Measurements from ENCODE around the gene KIF1C. TPM values are rescaled to one million over a fixed set of nuclear protein-coding genes. Genes with fewer than 3 reads are reported as not detected.

KIF1C gene
- total RNA-seq, 4 donors from 2014 or later = 87.6 to 140 (median 100) TPM

DNA sequence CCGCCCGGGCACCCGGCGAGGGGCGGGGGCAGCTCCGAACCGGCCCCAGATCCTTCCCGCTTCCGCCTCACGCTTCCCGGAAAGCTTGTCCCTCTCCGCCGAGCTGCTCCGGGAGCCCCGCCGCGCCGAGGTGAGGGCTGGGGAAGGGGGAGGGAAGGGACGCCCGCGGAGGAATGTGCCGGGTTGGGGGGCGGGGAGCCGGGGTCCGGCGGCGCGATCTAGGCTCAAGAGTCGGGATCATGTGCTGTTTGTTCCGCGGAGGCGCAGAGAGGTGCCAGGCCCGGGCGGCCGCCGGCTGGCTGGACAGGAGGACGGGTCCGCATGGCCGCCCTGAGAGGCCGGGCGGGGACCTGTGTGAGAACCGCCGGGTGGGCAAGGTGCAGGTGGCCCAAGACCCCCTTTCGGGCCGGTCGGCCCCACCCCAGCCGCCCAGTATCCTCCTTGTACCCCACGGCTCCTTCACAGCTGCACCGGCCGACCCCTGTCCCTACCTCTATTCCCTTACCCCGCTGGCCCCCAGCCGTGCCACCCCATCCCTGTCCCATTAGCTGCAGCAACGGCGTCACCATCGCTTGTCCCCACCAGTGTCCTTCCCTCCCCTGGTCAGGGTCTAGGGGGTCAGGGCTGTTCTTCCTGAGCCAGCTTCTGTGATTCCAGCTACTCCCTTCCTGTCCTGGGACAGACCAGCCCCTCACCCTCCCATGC is 429 bp downstream of the KIF1C start:
- WGBS, 2 donors = 1% methylated on average over 34 to 39 of the region's 55 CpGs
- TF ChIP-seq POLR2A (IDR thresholded peaks at IDR 0.05) = no peak
- TF ChIP-seq, protein P1, sequence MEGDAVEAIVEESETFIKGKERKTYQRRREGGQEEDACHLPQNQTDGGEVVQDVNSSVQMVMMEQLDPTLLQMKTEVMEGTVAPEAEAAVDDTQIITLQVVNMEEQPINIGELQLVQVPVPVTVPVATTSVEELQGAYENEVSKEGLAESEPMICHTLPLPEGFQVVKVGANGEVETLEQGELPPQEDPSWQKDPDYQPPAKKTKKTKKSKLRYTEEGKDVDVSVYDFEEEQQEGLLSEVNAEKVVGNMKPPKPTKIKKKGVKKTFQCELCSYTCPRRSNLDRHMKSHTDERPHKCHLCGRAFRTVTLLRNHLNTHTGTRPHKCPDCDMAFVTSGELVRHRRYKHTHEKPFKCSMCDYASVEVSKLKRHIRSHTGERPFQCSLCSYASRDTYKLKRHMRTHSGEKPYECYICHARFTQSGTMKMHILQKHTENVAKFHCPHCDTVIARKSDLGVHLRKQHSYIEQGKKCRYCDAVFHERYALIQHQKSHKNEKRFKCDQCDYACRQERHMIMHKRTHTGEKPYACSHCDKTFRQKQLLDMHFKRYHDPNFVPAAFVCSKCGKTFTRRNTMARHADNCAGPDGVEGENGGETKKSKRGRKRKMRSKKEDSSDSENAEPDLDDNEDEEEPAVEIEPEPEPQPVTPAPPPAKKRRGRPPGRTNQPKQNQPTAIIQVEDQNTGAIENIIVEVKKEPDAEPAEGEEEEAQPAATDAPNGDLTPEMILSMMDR (IDR thresholded peaks at IDR 0.05) = no peak
- peak overlapping the region; percentile 87 for H3K4me3 ChIP-seq (ENCODE audit: low read depth, poor library complexity, severe bottlenecking)
- DNase-seq (ENCODE audit: low spot score in 2 of 2) = peak in 1 of 2 donors; percentile 92
- intact Hi-C loops (cut with DNase I; ENCODE audit: low total_unique reads) = loop anchor here (5.0 kb wide), 1 partner anchor 91 kb away; no protein-coding TSS in a partner anchor

DNA sequence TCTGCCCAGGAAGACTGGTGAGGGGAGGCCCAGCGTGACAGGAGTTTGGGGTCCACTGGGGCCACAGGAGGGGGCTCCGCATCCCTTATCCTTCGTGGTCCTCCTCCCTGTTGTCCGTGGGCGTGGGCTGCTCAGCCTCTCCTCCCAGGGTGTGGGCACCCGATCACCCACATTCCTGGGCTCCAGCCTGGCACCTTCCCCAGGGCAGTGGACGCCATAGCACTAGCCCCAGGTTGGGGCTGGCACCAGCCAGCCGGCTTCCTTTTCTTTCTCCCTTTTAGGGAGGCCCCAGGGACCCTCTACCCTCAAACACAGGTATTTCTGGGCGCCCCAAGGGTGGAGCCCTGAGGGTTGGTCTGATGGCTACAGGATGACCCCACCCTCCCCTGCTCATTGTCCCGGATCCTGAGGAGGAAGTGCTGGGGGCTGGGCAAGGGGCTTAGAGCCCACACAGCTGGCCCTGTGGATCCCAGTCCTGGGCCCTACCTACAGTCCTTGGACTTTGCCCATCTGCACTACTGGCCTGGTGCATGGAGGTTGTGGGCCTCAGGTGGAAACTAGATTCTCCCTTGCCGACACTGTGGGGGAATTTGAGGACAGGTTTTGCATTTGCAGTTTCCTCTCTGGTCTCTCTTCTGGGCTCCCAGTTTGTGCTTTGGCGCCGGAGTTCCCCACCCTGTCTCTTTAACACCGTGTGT is 1.1 kb downstream of the KIF1C start:
- peak overlapping the region; percentile 87 for H3K4me3 ChIP-seq (ENCODE audit: low read depth, poor library complexity, severe bottlenecking)
- DNase-seq (ENCODE audit: low spot score in 2 of 2) = peak; percentile 22 to 87
- TF ChIP-seq POLR2A (IDR thresholded peaks at IDR 0.05) = no peak
- TF ChIP-seq, protein P1 (IDR thresholded peaks at IDR 0.05) = no peak
- 11 to 13% methylated on average over 14 of the region's 14 CpGs for WGBS, 2 donors
- intact Hi-C loops (cut with DNase I; ENCODE audit: low total_unique reads) = loop anchor here (5.0 kb wide), 1 partner anchor 92 kb away; no protein-coding TSS in a partner anchor

DNA sequence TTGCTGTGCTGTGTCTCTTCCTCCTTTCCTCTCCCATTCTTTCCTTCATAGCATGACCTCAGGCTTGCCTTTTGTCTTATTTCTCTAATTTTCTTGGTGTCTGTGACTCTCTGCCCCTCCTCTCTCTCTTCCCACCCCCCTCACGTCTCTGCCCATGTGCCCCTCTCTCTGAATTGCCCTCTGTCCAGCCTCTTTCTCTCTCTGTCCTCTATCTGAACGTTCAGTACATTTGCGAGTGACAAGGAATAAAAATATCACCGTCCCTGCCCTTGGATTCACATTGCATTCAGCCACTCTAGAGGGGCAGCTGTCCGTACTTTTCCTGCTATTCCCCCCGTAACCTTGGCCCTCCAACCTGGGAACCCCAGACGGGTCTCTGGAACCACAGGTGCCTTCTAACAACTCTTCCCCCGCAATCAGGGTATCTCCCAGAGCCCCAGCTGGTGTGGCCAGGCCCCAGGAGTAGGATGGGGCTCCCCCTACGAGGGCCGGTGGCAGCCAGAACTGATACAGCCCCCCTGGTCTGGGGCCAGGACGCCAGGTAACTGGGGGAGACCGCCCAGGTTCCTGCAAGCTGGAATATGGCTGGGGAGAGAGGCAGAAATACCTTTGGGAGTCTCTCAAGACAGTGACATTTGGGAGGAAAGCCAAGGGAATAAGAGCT is 1.8 kb downstream of the KIF1C start:
- H3K4me3 ChIP-seq (ENCODE audit: low read depth, poor library complexity, severe bottlenecking) = no peak overlapping the region
- intact Hi-C loops (cut with DNase I; ENCODE audit: low total_unique reads) = loop anchor here (5.0 kb wide), 1 partner anchor 92 kb away; no protein-coding TSS in a partner anchor
- no peak for DNase-seq (ENCODE audit: low spot score in 2 of 2)
- no peak for TF ChIP-seq POLR2A (IDR thresholded peaks at IDR 0.05)
- 69 to 73% methylated on average over 12 of the region's 12 CpGs for WGBS, 2 donors

DNA sequence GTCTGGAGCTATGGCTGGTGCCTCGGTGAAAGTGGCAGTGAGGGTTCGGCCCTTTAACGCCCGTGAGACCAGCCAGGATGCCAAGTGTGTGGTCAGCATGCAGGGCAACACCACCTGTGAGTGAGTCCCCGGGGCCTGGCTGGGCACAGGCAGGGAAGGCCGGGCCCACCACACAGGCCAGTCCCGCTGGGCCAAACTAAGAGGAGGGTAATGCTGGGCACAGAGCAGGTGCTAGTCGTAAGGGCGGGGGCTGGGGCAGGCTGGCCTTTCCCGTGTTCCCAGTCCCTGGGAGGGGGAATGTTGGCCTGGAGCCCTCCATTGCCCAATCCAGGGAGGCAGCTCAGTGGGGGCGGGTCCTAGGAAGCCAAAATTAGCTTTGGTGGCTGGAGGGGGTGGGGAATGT is 2.5 kb downstream of the KIF1C start:
- no peak overlapping the region for H3K4me3 ChIP-seq (ENCODE audit: low read depth, poor library complexity, severe bottlenecking)
- DNase-seq (ENCODE audit: low spot score in 2 of 2) = peak; percentile 33 to 94
- WGBS, 2 donors = 52 to 55% methylated on average over 5 to 11 of the region's 11 CpGs
- TF ChIP-seq, protein P1 (IDR thresholded peaks at IDR 0.05) = no peak
- intact Hi-C loops (cut with DNase I; ENCODE audit: low total_unique reads) = no loop called here

DNA sequence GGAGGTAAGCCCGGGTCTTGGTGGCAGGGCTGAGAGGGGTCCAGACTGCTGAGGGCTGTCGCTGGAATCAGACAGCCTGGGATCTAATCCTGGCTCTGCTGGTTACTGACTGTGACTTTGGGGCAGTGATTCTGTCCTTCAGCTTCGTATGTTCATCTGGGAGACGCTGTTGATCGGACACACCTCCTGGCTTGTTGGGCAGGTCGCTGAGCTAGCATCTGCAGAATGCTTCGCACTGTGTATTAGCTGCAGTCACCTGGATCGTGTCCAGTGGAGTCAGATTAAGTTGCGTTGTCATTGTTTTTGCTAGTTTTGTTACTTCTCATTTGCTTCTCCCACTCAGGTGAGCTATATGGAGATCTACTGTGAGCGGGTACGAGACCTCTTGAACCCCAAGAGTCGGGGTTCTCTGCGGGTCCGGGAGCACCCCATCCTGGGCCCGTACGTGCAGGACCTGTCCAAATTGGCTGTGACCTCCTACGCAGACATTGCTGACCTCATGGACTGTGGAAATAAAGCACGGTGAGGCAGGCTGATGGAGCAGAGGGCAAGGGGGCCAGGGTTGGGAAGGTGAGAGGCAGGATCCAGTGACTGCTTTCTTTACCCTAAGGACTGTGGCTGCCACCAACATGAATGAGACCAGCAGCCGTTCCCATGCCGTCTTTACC is 4.5 kb downstream of the KIF1C start:
- no peak for TF ChIP-seq POLR2A (IDR thresholded peaks at IDR 0.05)
- TF ChIP-seq, protein P1 (IDR thresholded peaks at IDR 0.05) = no peak
- intact Hi-C loops (cut with DNase I; ENCODE audit: low total_unique reads) = no loop called here
- no peak for DNase-seq (ENCODE audit: low spot score in 2 of 2)
- H3K4me3 ChIP-seq (ENCODE audit: low read depth, poor library complexity, severe bottlenecking) = no peak overlapping the region
- 93 to 96% methylated on average over 20 of the region's 20 CpGs for WGBS, 2 donors
